SW 1271 (cell line): Measurements from ENCODE around the gene PARD3.
"Not testable (repeated sequence)": the region's sequence is repeated elsewhere in the genome, so short reads cannot be mapped to it uniquely, and the experiment has no call there.

Experiments
- DNase-seq, 2 experiments: peaks; one replicate each; lab custom pipeline; 2025; lab: John Stamatoyannopoulos, UW

PARD3 gene

DNA sequence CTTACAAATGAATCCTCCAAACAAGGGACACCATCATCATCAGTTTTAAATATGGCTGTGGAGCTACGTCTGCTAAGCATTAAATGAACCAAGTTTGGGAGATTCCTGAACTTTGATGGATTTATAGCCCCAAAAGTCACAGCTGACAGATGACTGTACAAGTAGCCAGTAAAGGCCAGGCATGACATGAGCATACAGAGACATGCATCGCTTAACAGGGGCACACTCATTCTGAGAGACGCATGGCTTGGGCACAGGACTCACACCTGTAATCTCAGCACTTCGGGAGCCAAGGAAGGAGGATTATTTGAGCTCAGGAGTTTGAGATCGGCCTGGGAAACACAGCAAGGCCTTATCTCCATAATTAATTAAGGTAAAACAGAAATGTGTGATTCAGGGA lies 166.2 kb downstream of the PARD3 start:
- DNase-seq = no peak

GRCh38 chr10:34647875-34648865 lies 166.9 kb downstream of the PARD3 start:
- DNase-seq = no peak

DNA sequence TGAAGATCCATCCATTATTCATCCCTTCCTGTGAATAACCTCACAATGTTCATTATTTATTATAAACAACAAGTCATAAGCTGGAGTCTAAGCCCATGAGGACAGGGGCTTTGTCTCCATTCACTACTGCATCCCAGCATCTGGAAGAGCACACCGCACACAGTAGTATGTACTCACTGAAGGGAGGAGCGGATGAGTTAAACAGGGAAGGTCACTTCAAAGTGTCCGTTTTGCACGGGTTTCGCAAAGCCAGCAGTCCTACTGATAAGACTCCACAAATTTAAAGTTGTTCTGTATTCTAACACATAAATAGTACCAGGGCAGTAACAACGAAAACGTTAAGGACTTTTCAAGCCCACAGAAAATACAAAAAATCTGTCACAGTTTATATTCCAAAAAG lies 167.9 kb downstream of the PARD3 start:
- no peak for DNase-seq

GRCh38 chr10:34646331-34646730 lies 168.8 kb downstream of the PARD3 start:
- DNase-seq = no peak

- DNase-seq = not testable (repeated sequence)
These were observed 170.3 kb downstream of the PARD3 start for GRCh38 chr10:34644815-34645214.

- DNase-seq = no peak
These were observed 170.9 kb downstream of the PARD3 start for GRCh38 chr10:34644224-34644623.

- DNase-seq = no peak
These were observed 171.5 kb downstream of the PARD3 start for GRCh38 chr10:34643620-34644019.

DNA sequence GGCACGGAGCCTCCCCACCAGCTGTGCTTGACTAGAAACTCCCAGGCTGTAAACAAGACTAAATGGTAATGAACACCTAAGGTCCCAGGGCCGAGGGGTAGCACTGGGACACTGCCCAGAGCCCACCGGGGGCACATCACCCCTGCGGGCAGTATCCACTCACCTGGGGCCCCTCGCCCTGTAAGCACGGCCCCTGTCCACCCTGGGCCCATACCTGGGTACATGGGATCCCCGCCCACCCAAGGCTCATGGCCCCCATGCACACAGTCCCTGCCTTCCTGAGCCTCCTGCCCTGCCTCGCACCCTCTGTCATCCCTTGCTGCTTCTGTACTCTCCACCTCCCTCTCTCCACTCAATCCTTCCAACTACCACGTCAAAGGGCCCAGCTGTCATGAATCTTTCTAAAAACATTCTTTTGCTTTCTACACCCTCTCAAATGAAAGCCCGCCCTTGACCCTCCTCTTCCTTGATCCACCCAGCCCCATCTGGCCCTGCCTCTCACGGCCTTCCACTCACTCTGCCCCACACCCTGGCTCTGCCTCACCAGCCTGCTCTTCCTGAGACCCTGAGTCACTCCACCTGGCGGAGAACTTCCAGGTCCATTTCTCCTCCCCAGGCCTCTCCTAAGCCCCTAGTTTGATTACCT lies 173.1 kb downstream of the PARD3 start:
- no peak for DNase-seq

GRCh38 chr10:34641147-34641912 lies 173.8 kb downstream of the PARD3 start:
- no peak for DNase-seq

GRCh38 chr10:34638406-34639054 lies 176.6 kb downstream of the PARD3 start:
- DNase-seq = peak in 1 of 2 experiments; percentile 59

DNA sequence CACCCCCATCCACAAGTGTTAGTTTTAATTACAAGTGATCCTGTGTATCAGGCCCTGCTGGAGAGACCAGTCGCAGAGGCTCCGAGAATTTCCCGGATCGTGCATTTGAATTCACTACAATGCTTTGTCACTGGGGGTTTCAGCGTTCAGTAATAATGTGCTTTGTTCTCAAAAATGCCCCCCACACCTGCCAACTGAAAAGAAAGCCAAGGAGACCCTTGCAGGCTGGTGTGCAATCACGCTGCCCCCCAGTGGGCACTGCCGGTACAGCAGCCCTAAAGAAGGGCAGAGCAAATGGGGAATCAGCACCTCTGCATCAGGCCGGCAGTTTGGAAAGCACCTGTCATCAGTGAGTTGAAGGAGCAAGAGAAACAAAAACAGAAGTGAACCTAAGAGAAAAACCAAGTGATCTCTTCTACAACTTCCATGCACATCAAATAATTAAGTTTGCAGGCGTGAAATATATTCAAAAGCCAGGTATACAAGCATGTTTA lies 177.6 kb downstream of the PARD3 start:
- peak in 1 of 2 experiments; percentile 24 for DNase-seq

DNA sequence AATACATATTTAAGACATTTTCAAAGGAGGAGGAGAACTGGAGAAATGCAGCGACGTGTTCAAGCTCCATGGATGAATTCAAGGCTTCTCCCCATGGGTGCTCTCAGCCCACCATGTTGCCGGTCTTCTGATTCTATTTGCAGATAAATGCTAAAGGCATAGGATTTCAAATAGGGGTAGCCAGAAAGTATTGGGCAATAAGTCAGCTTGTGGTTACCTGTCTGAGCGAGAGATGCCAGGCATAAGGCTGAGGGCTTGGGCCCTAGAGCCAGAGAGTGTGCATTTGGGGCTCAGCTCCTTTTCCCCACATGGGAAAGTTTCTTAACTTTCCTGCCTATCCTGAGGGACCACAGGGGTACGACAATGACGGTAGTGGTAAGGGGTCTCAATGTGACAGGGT lies 180.0 kb downstream of the PARD3 start:
- no peak for DNase-seq

DNA sequence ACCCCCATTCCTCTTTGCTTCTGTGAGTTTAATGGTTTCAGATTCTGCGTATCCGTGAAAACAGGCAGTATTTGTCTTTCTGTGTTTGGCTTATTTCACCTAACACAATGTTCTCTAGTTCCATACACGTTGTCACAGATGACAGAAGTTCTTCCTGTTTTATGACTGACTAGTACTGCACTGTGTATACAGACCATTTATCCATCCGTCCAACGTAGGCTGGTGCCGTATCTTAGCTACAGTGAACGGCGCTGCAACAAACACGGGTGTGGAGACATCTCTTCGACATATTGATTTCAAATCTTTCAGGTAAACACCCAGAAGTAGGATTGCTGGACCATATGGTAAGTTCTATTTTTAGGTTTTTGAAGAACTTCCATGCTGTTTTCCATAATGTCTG lies 181.7 kb downstream of the PARD3 start:
- DNase-seq = no peak

GRCh38 chr10:34629084-34629483 lies 186.0 kb downstream of the PARD3 start:
- DNase-seq = no peak

DNA sequence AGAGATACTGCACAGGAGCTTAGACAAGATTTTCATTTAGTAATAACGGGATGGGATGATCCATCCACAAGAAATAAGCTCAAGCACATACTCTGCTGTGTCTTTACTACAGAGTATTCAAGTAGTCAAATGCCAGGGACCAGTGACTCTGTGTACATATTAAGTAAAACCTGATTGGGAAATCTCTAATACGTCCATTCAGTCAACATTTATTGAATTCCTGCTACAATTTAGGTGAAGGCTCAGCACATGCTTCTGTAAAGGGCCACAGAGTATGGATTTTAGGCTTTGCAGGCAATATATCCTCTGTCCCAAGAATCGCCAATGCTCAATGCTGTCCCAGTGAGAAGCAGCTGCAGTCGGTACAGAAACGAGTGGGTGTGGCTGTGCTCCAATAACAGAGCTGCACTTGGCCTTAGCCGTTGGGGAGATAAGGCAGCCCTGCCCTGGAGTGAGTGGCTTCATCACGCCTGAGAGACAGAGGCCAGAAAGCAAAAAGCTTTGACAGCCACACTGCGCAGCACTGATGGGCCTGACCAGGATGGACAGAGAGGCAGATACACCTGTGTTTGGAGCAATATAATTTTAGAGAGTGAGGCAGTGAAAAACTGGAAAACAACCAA lies 186.8 kb downstream of the PARD3 start:
- DNase-seq = no peak

DNA sequence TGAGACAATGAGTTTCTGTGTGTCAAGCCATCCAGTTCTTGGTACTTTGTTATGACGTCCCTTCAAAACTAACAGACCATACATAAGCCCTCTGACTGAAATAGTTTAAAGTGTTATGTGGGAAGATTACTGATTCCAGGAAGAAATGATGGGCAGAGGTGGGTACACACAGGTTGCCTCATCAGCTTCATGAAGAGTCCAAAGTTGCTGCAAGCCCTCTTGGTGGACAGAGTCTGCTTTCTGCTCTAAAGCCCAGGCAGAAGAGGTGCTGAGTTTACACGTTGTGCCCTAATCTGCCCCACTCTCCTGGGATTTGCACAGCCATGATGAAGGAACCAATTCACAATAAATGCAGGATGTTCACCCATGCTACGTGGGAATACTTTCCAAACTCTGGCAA lies 187.4 kb downstream of the PARD3 start:
- no peak for DNase-seq

GRCh38 chr10:34627331-34627730 lies 187.8 kb downstream of the PARD3 start:
- DNase-seq = no peak

- DNase-seq = no peak
These were observed 188.8 kb downstream of the PARD3 start for GRCh38 chr10:34626158-34626880.

DNA sequence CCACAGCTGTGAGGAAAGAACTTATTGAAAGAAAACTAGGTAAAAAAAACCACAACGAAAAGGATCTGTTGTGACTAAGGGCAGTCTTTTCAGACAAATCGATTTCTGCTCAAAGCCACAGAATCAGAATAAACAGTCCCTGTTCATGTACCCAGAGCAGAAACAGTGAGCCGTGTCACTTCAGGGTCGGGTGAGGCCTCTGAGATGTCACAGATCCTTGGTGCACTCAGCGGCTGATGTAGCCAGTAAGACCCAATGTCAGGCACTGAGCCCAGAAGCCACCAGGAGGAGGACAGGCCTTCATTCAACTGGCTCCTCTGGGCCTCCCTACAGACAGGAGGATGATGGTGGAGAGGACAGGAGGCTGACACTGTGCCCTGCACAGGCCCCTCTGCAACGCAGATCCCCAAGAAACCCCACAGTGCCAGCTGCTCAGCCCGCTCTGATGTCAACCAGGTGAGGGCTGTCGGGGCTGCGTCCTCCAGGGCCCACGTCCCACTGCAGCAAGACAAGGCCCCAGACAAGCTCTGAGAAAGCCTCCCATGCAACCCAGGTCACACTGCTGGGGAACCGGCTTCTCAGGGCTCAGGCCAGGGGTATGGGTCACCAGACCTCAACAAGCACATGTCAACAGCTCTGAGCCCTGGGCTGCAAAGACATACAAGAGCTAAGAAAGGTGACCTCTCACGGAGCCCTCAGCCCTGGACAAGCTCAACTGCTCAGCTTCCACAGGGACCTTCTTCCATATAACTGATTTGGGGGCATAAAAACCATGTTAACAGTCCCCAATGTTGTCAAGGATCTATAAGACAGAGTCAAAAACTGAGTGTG lies 190.6 kb downstream of the PARD3 start:
- DNase-seq = no peak

- no peak for DNase-seq
These were observed 192.2 kb downstream of the PARD3 start for GRCh38 chr10:34622945-34623344.
